Stimulated activated CD4-positive, alpha-beta T cell treated with anti-CD3 and anti-CD28 coated beads, Interleukin-4, amount 100 ng/mL, for 4 hours (primary cell): Measurements from ENCODE around the gene ZCCHC24.

Source experiments
- DNase-seq, 2 experiments: peaks; one replicate each; pipeline ENCODE4 v3.0.0-alpha.2; 2020

Gene ZCCHC24

GRCh38 chr10:79380125-79380945 lies 65.1 kb downstream of the ZCCHC24 start:
- no peak for DNase-seq

GRCh38 chr10:79379512-79380124 lies 65.8 kb downstream of the ZCCHC24 start:
- no peak for DNase-seq

GRCh38 chr10:79378647-79379511 lies 66.5 kb downstream of the ZCCHC24 start:
- DNase-seq: no peak

GRCh38 chr10:79378383-79378646 lies 67.1 kb downstream of the ZCCHC24 start:
- no peak for DNase-seq

GRCh38 chr10:79377557-79378382 lies 67.7 kb downstream of the ZCCHC24 start:
- DNase-seq: no peak

GRCh38 chr10:79376751-79377556 lies 68.5 kb downstream of the ZCCHC24 start:
- DNase-seq: no peak

- no peak for DNase-seq
Observed at GRCh38 chr10:79376078-79376628, 69.3 kb downstream of the ZCCHC24 start.

- no peak for DNase-seq
Observed at GRCh38 chr10:79375321-79376077, 69.9 kb downstream of the ZCCHC24 start.

GRCh38 chr10:79374312-79375191 lies 70.9 kb downstream of the ZCCHC24 start:
- peak; percentile 64 to 74 for DNase-seq

GRCh38 chr10:79372871-79373270 lies 72.6 kb downstream of the ZCCHC24 start:
- DNase-seq: no peak

- no peak for DNase-seq
Observed at GRCh38 chr10:79367426-79368189, 77.8 kb downstream of the ZCCHC24 start.

- DNase-seq: no peak
Observed at GRCh38 chr10:79361726-79362397, 83.6 kb downstream of the ZCCHC24 start.

- DNase-seq: no peak
Observed at GRCh38 chr10:79360499-79361342, 84.7 kb downstream of the ZCCHC24 start.

- DNase-seq: no peak
Observed at GRCh38 chr10:79359816-79360498, 85.5 kb downstream of the ZCCHC24 start.

- no peak for DNase-seq
Observed at GRCh38 chr10:79358811-79359210, 86.6 kb downstream of the ZCCHC24 start.

- no peak for DNase-seq
Observed at GRCh38 chr10:79357180-79357579, 88.2 kb downstream of the ZCCHC24 start.

- no peak for DNase-seq
Observed at GRCh38 chr10:79356104-79356503, 89.3 kb downstream of the ZCCHC24 start.
